Activated T-helper 1 cell treated with anti-CD3 and anti-CD28 coated beads, Interleukin-12 subunit alpha, Interleukin-12 subunit beta, Interleukin-2, Interleukin-4 antibody, amounts not matched to agents 30 ng/mL and 10 ng/mL and 1 ng/mL, durations not matched to agents 14 hours and 24 hours and 36 hours (primary cell): ENCODE results near the gene PARP6. TPM values are rescaled to one million over a fixed set of nuclear protein-coding genes. Genes with fewer than 3 reads are reported as not detected.

Experiments
- DNase-seq: peaks from one replicate; pipeline ENCODE4 v3.0.0; 2021; ENCODE audit warnings: low spot score
- H3K27ac Mint-ChIP-seq: one replicate; pipeline ENCODE4 v1.8.0; 2021; ENCODE audit warnings: mild to moderate bottlenecking, mixed read lengths
- H3K27me3 Mint-ChIP-seq: one replicate; pipeline ENCODE4 v1.8.0; 2022; ENCODE audit warnings: mild to moderate bottlenecking, moderate library complexity, mixed read lengths; ENCODE audit not compliant: insufficient read depth
- H3K36me3 Mint-ChIP-seq: one replicate; pipeline ENCODE4 v1.8.0; 2021; ENCODE audit warnings: low read depth, mixed read lengths
- H3K4me1 Mint-ChIP-seq: one replicate; pipeline ENCODE4 v1.8.0; 2021; ENCODE audit warnings: low read depth, mixed read lengths
- H3K4me3 Mint-ChIP-seq: one replicate; pipeline ENCODE4 v1.8.0; 2021; ENCODE audit warnings: mild to moderate bottlenecking, moderate library complexity, mixed read lengths
- H3K9me3 Mint-ChIP-seq: one replicate; pipeline ENCODE4 v1.8.0; 2021; ENCODE audit warnings: mixed read lengths
- intact Hi-C: fragments of 100-400 bp; cut with micrococcal nuclease; formaldehyde crosslinking; loops from one replicate; pipeline ENCODE4 v1.15.1; 2024
- total RNA-seq: library from RNA; stranded (reverse); gene quantifications from 2 replicates; pipeline ENCODE4 v1.2.3, GENCODE V29; 2022

Gene PARP6
- total RNA-seq, 1 donor from 2014 or later, result 87.1 TPM

- no peak for DNase-seq
- Mint-ChIP-seq H3K36me3 (peaks cover 63% of the 10 kb centered on the region), H3K4me3 (no peak overlapping the region), H3K9me3 (no peaks in the 10 kb centered on the region), H3K4me1 (peaks cover 44% of the 10 kb centered on the region), H3K27ac (peak overlapping the region; percentile 63), H3K27me3 (peaks cover 3% of the 10 kb centered on the region)
- intact Hi-C loops, result loop anchor here (1.0 kb wide), 1 partner anchor 9 kb away; no protein-coding TSS in a partner anchor
These were observed 71.7 kb downstream of the PARP6 start for GRCh38 chr15:72200395-72201237.

- peaks cover 3% of the 10 kb centered on the region for H3K27me3 Mint-ChIP-seq
- peak; percentile 60 for DNase-seq
- peaks cover 54% of the 10 kb centered on the region for H3K36me3 Mint-ChIP-seq
- no peaks in the 10 kb centered on the region for H3K9me3 Mint-ChIP-seq
- H3K4me3 Mint-ChIP-seq, result peak overlapping the region; percentile 5
- intact Hi-C loops, result loop anchor here (1.0 to 2.0 kb wide), 3 partner anchors 27 to 87 kb away; partner anchors contain the start of gene PARP6
- H3K27ac Mint-ChIP-seq, result no peak overlapping the region
- peaks cover 39% of the 10 kb centered on the region for H3K4me1 Mint-ChIP-seq
These were observed 72.6 kb downstream of the PARP6 start for GRCh38 chr15:72199721-72200212.

DNA sequence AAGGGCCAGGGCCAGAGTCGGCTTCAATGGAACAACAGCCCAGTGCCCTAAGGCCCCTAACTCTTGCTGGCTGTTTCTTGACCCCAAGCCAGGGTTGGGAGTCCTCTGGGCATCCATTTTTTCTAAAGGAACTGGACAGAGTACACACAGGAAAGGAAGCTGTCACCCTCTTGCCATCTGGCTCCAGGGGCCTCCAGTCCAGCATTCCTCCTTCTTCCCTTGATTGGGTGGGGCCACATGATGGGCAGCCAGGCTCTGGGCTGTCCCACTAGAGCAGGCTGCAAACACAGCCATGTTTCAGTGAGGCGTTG is 73.2 kb downstream of the PARP6 start:
- H3K9me3 Mint-ChIP-seq, result no peaks in the 10 kb centered on the region
- peaks cover 5% of the 10 kb centered on the region for H3K27me3 Mint-ChIP-seq
- no peak for DNase-seq
- intact Hi-C loops, result loop anchor here (1.0 to 2.0 kb wide), 3 partner anchors 27 to 87 kb away; partner anchors contain the start of gene PARP6
- peaks cover 33% of the 10 kb centered on the region for H3K4me1 Mint-ChIP-seq
- no peak overlapping the region for H3K27ac Mint-ChIP-seq
- peaks cover 48% of the 10 kb centered on the region for H3K36me3 Mint-ChIP-seq
- H3K4me3 Mint-ChIP-seq, result no peak overlapping the region

DNA sequence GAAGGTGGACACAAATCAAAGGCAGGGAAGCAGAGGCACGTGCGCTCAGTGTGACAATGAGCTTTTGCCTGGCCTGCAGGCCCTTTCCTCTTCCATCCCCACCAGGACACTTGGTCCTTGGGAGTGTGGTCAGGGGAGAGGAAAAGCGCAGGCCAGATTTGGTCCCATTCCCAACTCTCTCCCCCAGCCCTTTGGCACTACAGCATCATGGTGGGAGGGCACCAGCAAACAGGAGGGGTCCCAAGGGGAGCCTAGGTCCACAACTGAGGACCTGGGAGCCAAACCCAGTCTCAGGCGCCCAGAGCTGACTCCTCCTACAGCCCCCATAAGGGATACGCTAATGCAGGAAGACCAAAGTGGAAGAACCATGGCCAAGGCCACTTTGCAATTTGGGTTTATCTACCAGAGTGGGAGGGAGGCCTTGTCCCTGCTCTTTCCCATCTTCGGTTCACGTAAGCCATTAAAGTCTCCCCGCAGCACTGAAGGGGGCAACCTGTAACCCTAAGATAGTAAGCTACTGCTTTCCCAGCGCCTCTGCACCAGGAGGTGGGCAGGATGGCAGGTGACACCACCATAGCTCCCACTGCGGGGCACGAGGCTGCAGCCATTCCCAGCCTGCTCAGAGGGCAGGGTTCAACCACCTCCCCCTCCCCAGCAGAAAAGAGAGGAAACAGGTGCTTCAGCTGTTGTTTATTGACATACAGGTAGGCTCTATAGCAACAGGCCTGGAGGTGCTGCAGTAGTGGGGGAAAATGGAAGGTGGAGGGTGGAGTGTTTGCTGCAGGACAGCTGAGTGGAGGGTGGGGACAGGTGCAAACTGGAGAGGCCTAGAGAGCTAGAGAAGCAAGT is 73.8 kb downstream of the PARP6 start:
- H3K4me3 Mint-ChIP-seq, result peak overlapping the region; percentile 69
- H3K9me3 Mint-ChIP-seq, result no peaks in the 10 kb centered on the region
- peak overlapping the region; percentile 74 for H3K27ac Mint-ChIP-seq
- intact Hi-C loops, result loop anchor here (1.0 to 2.0 kb wide), 3 partner anchors 28 to 88 kb away; partner anchors contain the start of gene PARP6
- DNase-seq, result no peak
- peaks cover 42% of the 10 kb centered on the region for H3K36me3 Mint-ChIP-seq
- H3K27me3 Mint-ChIP-seq, result peaks cover 10% of the 10 kb centered on the region
- H3K4me1 Mint-ChIP-seq, result peaks cover 27% of the 10 kb centered on the region

DNA sequence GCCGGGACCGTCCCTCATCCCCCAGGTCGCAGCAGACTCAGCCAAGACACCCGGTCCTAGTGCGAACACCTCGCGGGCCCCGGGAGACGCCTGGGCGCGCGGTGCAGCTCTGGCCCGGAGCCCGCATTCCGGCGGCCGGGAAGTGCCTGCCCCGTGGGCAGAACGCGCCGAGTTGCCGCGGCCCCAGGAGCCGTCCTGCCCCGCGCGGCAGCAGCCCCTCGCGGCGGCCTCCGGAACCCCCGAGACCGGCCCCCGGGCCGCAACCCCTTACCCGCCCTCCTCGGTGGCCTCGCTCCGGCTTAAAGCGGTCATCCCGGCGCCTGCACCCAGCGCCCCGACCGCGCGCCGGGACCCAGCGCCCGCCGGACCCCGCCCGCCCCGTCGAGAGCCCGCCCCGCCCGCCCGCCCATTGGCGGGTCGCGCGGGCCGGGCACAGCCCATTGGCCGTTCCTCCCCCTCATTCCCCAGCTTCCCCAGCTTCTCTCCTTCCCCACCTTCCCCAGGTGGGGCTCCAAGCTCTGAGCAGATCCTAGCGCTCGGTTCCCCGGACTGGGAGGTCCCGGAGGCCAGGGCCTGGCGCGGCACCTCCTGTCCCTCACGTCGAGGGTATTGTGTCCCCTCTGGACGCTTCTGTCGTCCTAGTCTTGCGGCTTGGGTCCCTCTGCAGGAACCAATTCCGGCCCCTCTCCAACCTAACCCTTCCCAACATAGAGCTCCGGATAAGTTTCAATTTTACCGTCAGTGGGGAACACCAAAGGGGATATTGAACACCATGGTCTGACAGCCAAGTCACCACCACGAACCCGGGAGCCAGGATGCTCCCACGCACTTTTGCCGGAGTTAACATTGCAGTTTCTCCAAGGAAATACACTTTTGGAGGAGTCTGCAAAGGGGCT is 74.6 kb downstream of the PARP6 start, which contains the start of gene GRAMD2A:
GRAMD2A (minus strand) TSS at position 328 of the 896 bp plus-strand sequence.
- no peak for DNase-seq
- Mint-ChIP-seq H3K27ac (peak within 1 kb of the TSS; percentile 74), H3K27me3 (peaks cover 11% of the 10 kb centered on the region), H3K9me3 (no peaks in the 10 kb centered on the region), H3K4me1 (peaks cover 25% of the 10 kb centered on the region), H3K36me3 (peaks cover 33% of the 10 kb centered on the region), H3K4me3 (peak within 1 kb of the TSS; percentile 69)
- intact Hi-C loops, result loop anchor here (2.0 kb wide), 1 partner anchor 75 kb away; the partner anchor contains the start of gene PARP6

GRCh38 chr15:72197041-72197459 is 75.3 kb downstream of the PARP6 start:
- peaks cover 16% of the 10 kb centered on the region for H3K27me3 Mint-ChIP-seq
- H3K9me3 Mint-ChIP-seq, result no peaks in the 10 kb centered on the region
- intact Hi-C loops, result no loop called here
- H3K4me1 Mint-ChIP-seq, result peaks cover 25% of the 10 kb centered on the region
- peaks cover 31% of the 10 kb centered on the region for H3K36me3 Mint-ChIP-seq
- no peak overlapping the region for H3K27ac Mint-ChIP-seq
- H3K4me3 Mint-ChIP-seq, result no peak overlapping the region
- no peak for DNase-seq

DNA sequence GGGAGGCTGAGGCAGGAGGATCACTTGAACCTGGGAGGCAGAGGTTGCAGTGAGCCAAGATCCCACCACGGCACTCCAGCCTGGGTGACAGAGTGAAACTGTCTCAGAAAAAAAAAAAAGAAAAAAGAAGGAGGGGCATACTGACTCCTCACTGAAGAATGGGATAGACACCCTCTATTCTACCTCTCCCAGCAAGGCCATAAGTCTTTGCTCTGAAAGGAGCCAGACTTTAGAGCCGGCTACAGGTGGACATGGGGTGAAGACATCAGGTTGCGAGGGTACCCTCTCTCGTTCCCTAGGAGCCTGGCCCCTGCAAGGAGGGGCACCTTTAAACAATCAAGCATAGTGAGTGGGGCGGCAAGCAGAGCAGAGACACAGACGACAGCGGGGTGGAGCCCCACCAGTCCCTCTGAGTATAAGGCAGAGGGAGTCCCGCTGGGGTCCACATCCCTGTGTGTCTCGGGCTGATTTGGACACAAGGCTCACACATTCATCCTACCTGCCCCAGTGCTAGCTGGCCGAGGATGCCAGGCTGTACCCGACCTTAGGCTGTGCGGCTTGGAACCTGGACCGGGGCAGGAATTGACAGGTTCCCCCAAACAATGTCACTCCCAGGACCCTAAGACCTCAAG is 75.8 kb downstream of the PARP6 start:
- no peak for DNase-seq
- intact Hi-C loops, result no loop called here
- no peaks in the 10 kb centered on the region for H3K9me3 Mint-ChIP-seq
- peak overlapping the region; percentile 4 for H3K4me3 Mint-ChIP-seq
- H3K36me3 Mint-ChIP-seq, result peaks cover 31% of the 10 kb centered on the region
- H3K27ac Mint-ChIP-seq, result no peak overlapping the region
- peaks cover 19% of the 10 kb centered on the region for H3K27me3 Mint-ChIP-seq
- peaks cover 25% of the 10 kb centered on the region for H3K4me1 Mint-ChIP-seq

- Mint-ChIP-seq H3K4me1 (peaks cover 15% of the 10 kb centered on the region), H3K9me3 (no peaks in the 10 kb centered on the region), H3K27ac (no peak overlapping the region), H3K36me3 (peaks cover 23% of the 10 kb centered on the region), H3K4me3 (no peak overlapping the region), H3K27me3 (peaks cover 26% of the 10 kb centered on the region)
- DNase-seq, result no peak
- intact Hi-C loops, result no loop called here
These were observed 77.2 kb downstream of the PARP6 start for GRCh38 chr15:72195101-72195511.

DNA sequence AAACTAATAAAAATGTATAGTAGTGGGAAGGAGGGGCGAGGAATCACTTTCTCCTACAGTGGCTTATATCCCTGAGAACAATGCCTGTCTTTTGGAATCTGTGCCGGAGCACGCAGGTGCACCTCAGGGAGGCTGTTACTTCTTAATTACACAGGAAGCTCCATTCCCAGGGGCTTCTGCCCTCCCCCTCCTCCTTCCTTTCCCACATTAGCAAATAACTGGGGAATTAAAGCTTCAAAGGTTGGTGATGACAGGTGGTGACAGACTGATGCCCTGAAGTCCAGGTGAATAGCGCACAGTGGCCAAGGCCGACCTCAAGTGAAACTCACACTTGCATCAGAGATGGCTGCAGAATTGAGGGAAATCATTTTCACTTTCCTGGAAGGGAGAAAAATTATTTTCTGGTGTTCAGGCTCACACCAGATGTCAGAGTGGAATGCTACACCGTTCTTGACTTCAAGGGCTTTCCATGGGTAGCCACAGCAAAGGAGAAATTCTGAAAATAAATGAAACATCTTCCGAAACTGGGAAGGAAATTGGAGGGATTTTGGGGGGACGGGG is 78.4 kb downstream of the PARP6 start:
- peaks cover 11% of the 10 kb centered on the region for H3K36me3 Mint-ChIP-seq
- intact Hi-C loops, result no loop called here
- H3K27ac Mint-ChIP-seq, result no peak overlapping the region
- no peak for DNase-seq
- H3K4me1 Mint-ChIP-seq, result peaks cover 3% of the 10 kb centered on the region
- no peak overlapping the region for H3K4me3 Mint-ChIP-seq
- no peaks in the 10 kb centered on the region for H3K9me3 Mint-ChIP-seq
- H3K27me3 Mint-ChIP-seq, result peaks cover 30% of the 10 kb centered on the region

DNA sequence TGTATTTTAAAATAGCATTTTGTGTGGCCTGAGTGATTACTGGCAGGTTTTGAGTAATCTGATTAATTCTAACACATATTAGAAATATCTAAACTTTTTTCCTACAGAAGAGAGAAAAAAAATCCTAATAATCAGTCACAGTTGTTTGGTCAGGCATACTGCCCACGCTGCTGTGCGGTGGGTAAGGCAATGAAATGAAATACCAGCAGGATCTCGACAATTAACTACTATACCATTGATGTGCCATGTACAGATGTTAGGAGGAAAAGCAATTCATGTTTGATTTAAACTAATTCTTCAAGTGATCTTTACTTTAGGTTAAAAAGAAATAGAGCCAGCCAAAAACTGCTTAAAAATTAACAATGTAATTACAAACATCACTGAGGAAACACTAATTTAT is 79.9 kb downstream of the PARP6 start:
- no peak overlapping the region for H3K27ac Mint-ChIP-seq
- intact Hi-C loops, result no loop called here
- peaks cover 37% of the 10 kb centered on the region for H3K27me3 Mint-ChIP-seq
- H3K4me1 Mint-ChIP-seq, result no peaks in the 10 kb centered on the region
- DNase-seq, result no peak
- H3K9me3 Mint-ChIP-seq, result no peaks in the 10 kb centered on the region
- no peaks in the 10 kb centered on the region for H3K36me3 Mint-ChIP-seq
- no peak overlapping the region for H3K4me3 Mint-ChIP-seq
